Bronchial smooth muscle cell (primary cell): Measurements from ENCODE around the gene MUC4. TPM values are rescaled to one million over a fixed set of nuclear protein-coding genes. Genes with fewer than 3 reads are reported as not detected.

ENCODE experiments used
- total RNA-seq: library from RNA; depleted of rRNA; stranded (reverse); fragments of >200 nt; gene quantifications from 2 replicates; pipeline ENCODE4 v1.2.1, GENCODE V29; 2014

MUC4 gene, protein sequence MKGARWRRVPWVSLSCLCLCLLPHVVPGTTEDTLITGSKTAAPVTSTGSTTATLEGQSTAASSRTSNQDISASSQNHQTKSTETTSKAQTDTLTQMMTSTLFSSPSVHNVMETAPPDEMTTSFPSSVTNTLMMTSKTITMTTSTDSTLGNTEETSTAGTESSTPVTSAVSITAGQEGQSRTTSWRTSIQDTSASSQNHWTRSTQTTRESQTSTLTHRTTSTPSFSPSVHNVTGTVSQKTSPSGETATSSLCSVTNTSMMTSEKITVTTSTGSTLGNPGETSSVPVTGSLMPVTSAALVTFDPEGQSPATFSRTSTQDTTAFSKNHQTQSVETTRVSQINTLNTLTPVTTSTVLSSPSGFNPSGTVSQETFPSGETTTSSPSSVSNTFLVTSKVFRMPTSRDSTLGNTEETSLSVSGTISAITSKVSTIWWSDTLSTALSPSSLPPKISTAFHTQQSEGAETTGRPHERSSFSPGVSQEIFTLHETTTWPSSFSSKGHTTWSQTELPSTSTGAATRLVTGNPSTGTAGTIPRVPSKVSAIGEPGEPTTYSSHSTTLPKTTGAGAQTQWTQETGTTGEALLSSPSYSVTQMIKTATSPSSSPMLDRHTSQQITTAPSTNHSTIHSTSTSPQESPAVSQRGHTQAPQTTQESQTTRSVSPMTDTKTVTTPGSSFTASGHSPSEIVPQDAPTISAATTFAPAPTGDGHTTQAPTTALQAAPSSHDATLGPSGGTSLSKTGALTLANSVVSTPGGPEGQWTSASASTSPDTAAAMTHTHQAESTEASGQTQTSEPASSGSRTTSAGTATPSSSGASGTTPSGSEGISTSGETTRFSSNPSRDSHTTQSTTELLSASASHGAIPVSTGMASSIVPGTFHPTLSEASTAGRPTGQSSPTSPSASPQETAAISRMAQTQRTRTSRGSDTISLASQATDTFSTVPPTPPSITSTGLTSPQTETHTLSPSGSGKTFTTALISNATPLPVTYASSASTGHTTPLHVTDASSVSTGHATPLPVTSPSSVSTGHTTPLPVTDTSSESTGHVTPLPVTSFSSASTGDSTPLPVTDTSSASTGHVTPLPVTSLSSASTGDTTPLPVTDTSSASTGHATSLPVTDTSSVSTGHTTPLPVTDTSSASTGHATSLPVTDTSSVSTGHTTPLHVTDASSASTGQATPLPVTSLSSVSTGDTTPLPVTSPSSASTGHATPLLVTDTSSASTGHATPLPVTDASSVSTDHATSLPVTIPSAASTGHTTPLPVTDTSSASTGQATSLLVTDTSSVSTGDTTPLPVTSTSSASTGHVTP (N-terminal part only)
- 0.16 TPM in 1 of 2 replicates, not detected in the other for total RNA-seq

GRCh38 chr3:195811756-195812155 lies at the start of gene MUC4:
Gene MUC4, minus strand, starts transcription at chr3:195811929. Its CDS starts 112 bp downstream, at chr3:195811817.

DNA sequence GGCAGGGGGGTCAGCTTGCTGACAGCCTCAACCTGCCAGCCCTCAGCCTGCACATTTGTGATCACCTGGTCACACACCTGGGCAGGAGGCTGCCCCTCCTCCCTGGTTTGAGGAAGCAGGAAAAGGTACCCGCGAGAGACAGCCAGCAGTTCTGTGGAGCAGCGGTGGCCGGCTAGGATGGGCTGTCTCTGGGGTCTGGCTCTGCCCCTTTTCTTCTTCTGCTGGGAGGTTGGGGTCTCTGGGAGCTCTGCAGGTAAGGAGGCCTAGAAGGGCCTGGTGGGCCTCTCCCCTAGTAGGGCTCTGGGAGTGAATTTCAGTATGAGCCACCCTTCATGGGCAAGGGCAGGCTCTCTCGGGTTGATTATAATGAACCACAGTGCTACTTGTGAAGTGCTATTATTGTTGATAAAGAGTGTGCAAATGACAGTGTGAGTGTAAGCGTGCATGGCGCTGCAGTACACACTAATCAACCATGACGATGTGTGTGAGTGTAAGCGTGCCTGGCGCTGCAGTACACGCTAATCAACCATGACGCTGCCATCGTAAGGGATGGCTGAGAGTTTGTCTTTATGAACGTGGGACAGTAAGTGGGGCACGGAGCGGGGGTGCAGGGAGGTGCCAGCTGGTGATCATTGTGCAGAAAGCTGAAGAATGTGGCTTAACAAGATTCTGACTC lies 90.8 kb downstream of the MUC4 start, which contains the start of gene MUC20:
TSS of gene MUC20 (plus strand) at position 148 of the 676 bp plus-strand sequence. CDS start at position 178, 30 bp downstream.

Other genes with a start within 250 kb of the MUC4 start
- gene APOD, start 228.0 kb downstream of the MUC4 start, total RNA-seq, result 1.2 and 1.3 TPM in 2 replicates
- gene MUC20, start 91.0 kb downstream of the MUC4 start, total RNA-seq, result 0.60 and 0.95 TPM in 2 replicates
- 5.2 TPM in 2 replicates for gene TNK2, start 96.6 kb upstream of the MUC4 start, total RNA-seq